EH (cell line): ENCODE data around the gene PITPNC1.

Source experiments
- DNase-seq: peaks from one replicate; pipeline ENCODE4 v3.0.0-alpha.2; 2015; ENCODE audit warnings: low read depth

The PITPNC1 gene

GRCh38 chr17:67434061-67434525 lies 57.0 kb downstream of the PITPNC1 start:
- DNase-seq: no peak

- DNase-seq: no peak
Observed at GRCh38 chr17:67435122-67435521, 58.0 kb downstream of the PITPNC1 start.

- DNase-seq: no peak
Observed at GRCh38 chr17:67435786-67436185, 58.7 kb downstream of the PITPNC1 start.

GRCh38 chr17:67436233-67436632 lies 59.2 kb downstream of the PITPNC1 start:
- DNase-seq: no peak

GRCh38 chr17:67438667-67439066 lies 61.6 kb downstream of the PITPNC1 start:
- no peak for DNase-seq

GRCh38 chr17:67439269-67439668 lies 62.2 kb downstream of the PITPNC1 start:
- no peak for DNase-seq

GRCh38 chr17:67440277-67441051 lies 63.4 kb downstream of the PITPNC1 start:
- no peak for DNase-seq

GRCh38 chr17:67441052-67441895 lies 64.2 kb downstream of the PITPNC1 start:
- DNase-seq: peak; percentile 74

- DNase-seq: no peak
Observed at GRCh38 chr17:67441896-67442219, 64.8 kb downstream of the PITPNC1 start.

GRCh38 chr17:67442787-67443624 lies 65.9 kb downstream of the PITPNC1 start:
- DNase-seq: no peak

GRCh38 chr17:67443931-67444595 lies 67.0 kb downstream of the PITPNC1 start:
- DNase-seq: peak; percentile 52

GRCh38 chr17:67448449-67448848 lies 71.4 kb downstream of the PITPNC1 start:
- no peak for DNase-seq

- no peak for DNase-seq
Observed at GRCh38 chr17:67449065-67449464, 72.0 kb downstream of the PITPNC1 start.

GRCh38 chr17:67449845-67450755 lies 73.0 kb downstream of the PITPNC1 start:
- no peak for DNase-seq

- no peak for DNase-seq
Observed at GRCh38 chr17:67452681-67453554, 75.8 kb downstream of the PITPNC1 start.

GRCh38 chr17:67456103-67456502 lies 79.0 kb downstream of the PITPNC1 start:
- no peak for DNase-seq

- DNase-seq: no peak
Observed at GRCh38 chr17:67456889-67457288, 79.8 kb downstream of the PITPNC1 start.

GRCh38 chr17:67458203-67458602 lies 81.1 kb downstream of the PITPNC1 start:
- no peak for DNase-seq

GRCh38 chr17:67459985-67460384 lies 82.9 kb downstream of the PITPNC1 start:
- DNase-seq: no peak
